Upper lobe of left lung (tissue), 6 donors: ENCODE results near the gene ACOT4. TPM values are rescaled to one million over a fixed set of nuclear protein-coding genes. Genes with fewer than 3 reads are reported as not detected.
"Not testable (repeated sequence)": the region's sequence is repeated elsewhere in the genome, so short reads cannot be mapped to it uniquely, and the experiment has no call there.

ENCODE experiments used
- ATAC-seq, 2 donors: fragments of 200-7000 bp; cut with Tn5 transposase; one replicate each; pipeline ENCODE4 v1.9.1; 2022; ENCODE audit warnings: mild to moderate bottlenecking in 2 of 2, moderate library complexity in 2 of 2; ENCODE audit not compliant: low FRiP score in 2 of 2
- DNase-seq, 2 donors: peaks; one replicate each; pipeline ENCODE4 v3.0.0-alpha.2; 2019 to 2020
- H3K27ac ChIP-seq, 4 donors: fragments of 200-600 bp; sonication (generic); one replicate each; pipeline ENCODE4 v1.5.1; 2016 to 2019
- H3K27me3 ChIP-seq, 4 donors: fragments of 200-600 bp; sonication (generic); one replicate each; pipeline ENCODE4 v1.5.1; 2017 to 2019
- H3K36me3 ChIP-seq, 4 donors: fragments of 200-600 bp; sonication (generic); one replicate each; pipeline ENCODE4 v1.5.1; 2016 to 2019
- H3K4me1 ChIP-seq, 4 donors: fragments of 200-600 bp; sonication (generic); one replicate each; pipeline ENCODE4 v1.5.1; 2018 to 2019
- H3K4me3 ChIP-seq, 4 donors: fragments of 200-600 bp; sonication (generic); one replicate each; pipeline ENCODE4 v1.5.1; 2017 to 2019; ENCODE audit warnings: mild to moderate bottlenecking in 2 of 4, moderate library complexity in 1 of 4
- H3K9me3 ChIP-seq, 4 donors: fragments of 200-600 bp; sonication (generic); one replicate each; pipeline ENCODE4 v1.5.1; 2018 to 2019
- CTCF ChIP-seq, 6 experiments: fragments of 450-650 bp in 4 of 6; fragments of 200-600 bp in 2 of 6; sonication (generic) in 2 of 6; IDR thresholded peaks; one replicate each; pipeline ENCODE4 v1.5.1; 2016 to 2019; ENCODE audit warnings: antibody characterized with exemption in 6 of 6
- EP300 ChIP-seq, 4 donors: sonication (generic); formaldehyde crosslinking; IDR thresholded peaks; one replicate each; pipeline ENCODE4 v1.5.1; 2017; ENCODE audit warnings: antibody characterized with exemption in 4 of 4, control low read depth in 2 of 4
- POLR2A ChIP-seq, 4 donors: fragments of 450-650 bp; IDR thresholded peaks; one replicate each; pipeline ENCODE4 v1.5.1; 2016 to 2017; ENCODE audit warnings: antibody characterized with exemption in 4 of 4, mild to moderate bottlenecking in 2 of 4
- POLR2AphosphoS5 ChIP-seq, 2 donors: sonication (generic); formaldehyde crosslinking; IDR thresholded peaks; one replicate each; pipeline ENCODE4 v1.5.1; 2017; ENCODE audit warnings: antibody characterized with exemption in 2 of 2
- WGBS, 2 donors: methylation state at CpG; one replicate each; pipeline ENCODE4 v1.1.5; 2017 to 2018; 5-methylcytosine and 5-hydroxymethylcytosine counted together
- total RNA-seq, 6 donors: library from RNA; depleted of rRNA in 4 of 6; stranded (reverse); fragments of >200 nt in 4 of 6; gene quantifications; one replicate each; pipeline versions ENCODE4 v1.1.0 to v1.2.1, GENCODE V29; 2016 to 2021
- donor health status: DM: no; HTN: no; CAD: no; lungs with moderate emphysema.
- donor health status: DM: no; HTN: yes; CAD: no; lungs with severe emphysema.

ACOT4 gene
- total RNA-seq = 1 to 10 TPM in 5 of 6 donors, not detected in 1; 1.3 to 6.4 (median 4.9) TPM

- H3K9me3 ChIP-seq = no peaks in the 10 kb centered on the region
- no peak for TF ChIP-seq EP300 (IDR thresholded peaks at IDR 0.05)
- TF ChIP-seq POLR2AphosphoS5 (IDR thresholded peaks at IDR 0.05) = no peak
- TF ChIP-seq POLR2A (IDR thresholded peaks at IDR 0.05) = peak in 1 of 4 donors; percentile 42
- TF ChIP-seq CTCF (IDR thresholded peaks at IDR 0.05) = peak in 3 of 6 experiments; percentile 27 to 56 (median 34)
- peak within 1 kb of the TSS; percentile 62 to 79 (median 70) for H3K4me3 ChIP-seq
- 3 to 12% methylated on average over 14 to 52 of the region's 89 CpGs for WGBS, 2 donors
- no peaks in the 10 kb centered on the region for H3K36me3 ChIP-seq
- DNase-seq (peak; percentile 23 to 92), ATAC-seq (peak; percentile 84 to 93)
- H3K27ac ChIP-seq = peak within 1 kb of the TSS in 3 of 4 donors; percentile 46 to 75 (median 48)
- peaks cover 3 to 17% (median 9%) of the 10 kb centered on the region in 4 donors for H3K4me1 ChIP-seq
- no peaks in the 10 kb centered on the region for H3K27me3 ChIP-seq
Observed at GRCh38 chr14:73591690-73592449, at the start of gene ACOT4. Gene ACOT4 (plus strand): TSS chr14:73591873. CDS start chr14:73591960, 87 bp downstream.

- DNase-seq, H3K4me3 ChIP-seq, H3K27me3 ChIP-seq, ATAC-seq, H3K4me1 ChIP-seq, H3K27ac ChIP-seq, H3K9me3 ChIP-seq, H3K36me3 ChIP-seq: not testable (repeated sequence)
- no CpG with 5 or more reads among the region's 7 CpGs for WGBS, 2 donors
Observed at GRCh38 chr14:73542961-73543360, 48.7 kb upstream of the ACOT4 start.

GRCh38 chr14:73545353-73545752 is 46.3 kb upstream of the ACOT4 start:
- not testable (repeated sequence) for DNase-seq, H3K9me3 ChIP-seq, H3K4me1 ChIP-seq, H3K27ac ChIP-seq, H3K36me3 ChIP-seq, H3K27me3 ChIP-seq, H3K4me3 ChIP-seq, ATAC-seq
- WGBS, 2 donors = no CpG with 5 or more reads among the region's 1 CpG

- WGBS, 2 donors = 100% methylated on average over 2 of the region's 3 CpGs; no CpG with 5 or more reads in 1 of the 2 donors
- not testable (repeated sequence) for H3K4me3 ChIP-seq, H3K9me3 ChIP-seq, H3K4me1 ChIP-seq, ATAC-seq, H3K27ac ChIP-seq, H3K36me3 ChIP-seq, DNase-seq, H3K27me3 ChIP-seq
Observed at GRCh38 chr14:73549097-73549496, 42.6 kb upstream of the ACOT4 start.

- not testable (repeated sequence) for H3K4me3 ChIP-seq, H3K27ac ChIP-seq, H3K36me3 ChIP-seq, H3K27me3 ChIP-seq, H3K9me3 ChIP-seq, H3K4me1 ChIP-seq, DNase-seq
- 90% methylated on average over 2 of the region's 6 CpGs; no CpG with 5 or more reads in 1 of the 2 donors for WGBS, 2 donors
- peak in 1 of 2 donors; percentile 67 for ATAC-seq
Observed at GRCh38 chr14:73549889-73550524, 41.7 kb upstream of the ACOT4 start.

GRCh38 chr14:73553845-73554244 is 37.8 kb upstream of the ACOT4 start:
- no peak for ATAC-seq
- no peak for DNase-seq
- WGBS, 2 donors = no CpG with 5 or more reads among the region's 4 CpGs

GRCh38 chr14:73557201-73557600 is 34.5 kb upstream of the ACOT4 start:
- H3K4me3 ChIP-seq, H3K27me3 ChIP-seq, H3K4me1 ChIP-seq, ATAC-seq, H3K36me3 ChIP-seq, H3K9me3 ChIP-seq, H3K27ac ChIP-seq, DNase-seq: not testable (repeated sequence)
- no CpG with 5 or more reads among the region's 2 CpGs for WGBS, 2 donors

More at GRCh38 chr14:73553845-73554244, 37.8 kb upstream of the ACOT4 start:
- TF ChIP-seq EP300 (IDR thresholded peaks at IDR 0.05) (no peak), POLR2A (IDR thresholded peaks at IDR 0.05) (no peak), POLR2AphosphoS5 (IDR thresholded peaks at IDR 0.05) (no peak), CTCF (IDR thresholded peaks at IDR 0.05) (no peak)
- Histone ChIP-seq H3K4me1 (no peaks in the 10 kb centered on the region), H3K27me3 (no peaks in the 10 kb centered on the region), H3K36me3 (no peaks in the 10 kb centered on the region), H3K9me3 (no peaks in the 10 kb centered on the region), H3K27ac (no peak overlapping the region), H3K4me3 (no peak overlapping the region)

GRCh38 chr14:73558238-73558637 is 33.4 kb upstream of the ACOT4 start:
- H3K9me3 ChIP-seq, H3K27me3 ChIP-seq, H3K36me3 ChIP-seq, H3K27ac ChIP-seq, DNase-seq, H3K4me3 ChIP-seq, ATAC-seq, H3K4me1 ChIP-seq: not testable (repeated sequence)
- WGBS, 2 donors = 100% methylated on average over 2 of the region's 2 CpGs; no CpG with 5 or more reads in 1 of the 2 donors

GRCh38 chr14:73562256-73562655 is 29.4 kb upstream of the ACOT4 start:
- H3K4me1 ChIP-seq = peaks cover 0 to 12% (median 4%) of the 10 kb centered on the region in 4 donors
- not testable (repeated sequence) for H3K27me3 ChIP-seq, H3K36me3 ChIP-seq, H3K9me3 ChIP-seq, H3K27ac ChIP-seq, DNase-seq, H3K4me3 ChIP-seq, ATAC-seq
- WGBS, 2 donors = 95 to 96% methylated on average over 7 of the region's 7 CpGs

- DNase-seq = not testable (repeated sequence)
Observed at GRCh38 chr14:73562696-73563095, 29.0 kb upstream of the ACOT4 start.

More at GRCh38 chr14:73562696-73563095, 29.0 kb upstream of the ACOT4 start:
- H3K4me3 ChIP-seq, H3K27me3 ChIP-seq, H3K9me3 ChIP-seq, ATAC-seq, H3K27ac ChIP-seq, H3K36me3 ChIP-seq: not testable (repeated sequence)
- peaks cover 0 to 17% (median 8%) of the 10 kb centered on the region in 4 donors for H3K4me1 ChIP-seq
- WGBS, 2 donors = 83 to 88% methylated on average over 6 of the region's 6 CpGs
